GM19455 (cell line): ENCODE data around the gene GPD1L.
"Not testable (repeated sequence)": the region's sequence is repeated elsewhere in the genome, so short reads cannot be mapped to it uniquely, and the experiment has no call there.

ENCODE experiments used
- ATAC-seq: cut with Tn5 transposase; IDR thresholded peaks from one replicate; pipeline ENCODE4 v1.9.1; 2021; ENCODE audit not compliant: unreplicated experiment

GPD1L gene

GRCh38 chr3:32180141-32180784 lies 73.8 kb downstream of the GPD1L start:
- no peak for ATAC-seq

- no peak for ATAC-seq
Measured at GRCh38 chr3:32181365-32181764, 74.9 kb downstream of the GPD1L start.

GRCh38 chr3:32181796-32182195 lies 75.4 kb downstream of the GPD1L start:
- ATAC-seq: no peak

GRCh38 chr3:32184187-32184730 lies 77.8 kb downstream of the GPD1L start:
- ATAC-seq: no peak

- no peak for ATAC-seq
Measured at GRCh38 chr3:32186097-32186496, 79.7 kb downstream of the GPD1L start.

GRCh38 chr3:32186876-32187275 lies 80.5 kb downstream of the GPD1L start:
- ATAC-seq: no peak

- no peak for ATAC-seq
Measured at GRCh38 chr3:32189693-32190092, 83.3 kb downstream of the GPD1L start.

GRCh38 chr3:32190556-32190955 lies 84.1 kb downstream of the GPD1L start:
- ATAC-seq: not testable (repeated sequence)

- no peak for ATAC-seq
Measured at GRCh38 chr3:32193101-32193500, 86.7 kb downstream of the GPD1L start.

GRCh38 chr3:32194653-32195052 lies 88.2 kb downstream of the GPD1L start:
- ATAC-seq: no peak

- ATAC-seq: no peak
Measured at GRCh38 chr3:32195995-32196540, 89.6 kb downstream of the GPD1L start.

GRCh38 chr3:32197991-32198390 lies 91.6 kb downstream of the GPD1L start:
- no peak for ATAC-seq

- ATAC-seq: no peak
Measured at GRCh38 chr3:32198714-32199113, 92.3 kb downstream of the GPD1L start.

- ATAC-seq: no peak
Measured at GRCh38 chr3:32200490-32200889, 94.1 kb downstream of the GPD1L start.

- ATAC-seq: no peak
Measured at GRCh38 chr3:32200992-32201758, 94.8 kb downstream of the GPD1L start.

GRCh38 chr3:32202496-32202895 lies 96.1 kb downstream of the GPD1L start:
- no peak for ATAC-seq

GRCh38 chr3:32203854-32204253 lies 97.4 kb downstream of the GPD1L start:
- no peak for ATAC-seq

GRCh38 chr3:32208447-32208846 lies 102.0 kb downstream of the GPD1L start:
- ATAC-seq: no peak

- ATAC-seq: no peak
Measured at GRCh38 chr3:32215185-32215584, 108.8 kb downstream of the GPD1L start.

GRCh38 chr3:32216172-32216783 lies 109.9 kb downstream of the GPD1L start:
- ATAC-seq: no peak

GRCh38 chr3:32217339-32217738 lies 110.9 kb downstream of the GPD1L start:
- no peak for ATAC-seq
